Aorta (tissue), 5 donors: ENCODE data around the gene PARD3. TPM values are rescaled to one million over a fixed set of nuclear protein-coding genes. Genes with fewer than 3 reads are reported as not detected.

Source experiments
- ATAC-seq: fragments of 200-7000 bp; cut with Tn5 transposase; one replicate; pipeline ENCODE4 v1.9.1; 2022; ENCODE audit warnings: moderate library complexity; ENCODE audit not compliant: low FRiP score
- DNase-seq, 2 donors: peaks; one replicate each; pipeline ENCODE4 v3.0.0-alpha.2; 2020
- H3K27ac ChIP-seq, 2 donors: one replicate each; pipeline ENCODE4 v1.5.1; 2013; ENCODE audit warnings: low read length in 2 of 2, mild to moderate bottlenecking in 2 of 2, moderate library complexity in 2 of 2, control low read depth in 1 of 2, inconsistent platforms in 1 of 2, low read depth in 1 of 2
- H3K27me3 ChIP-seq, 2 donors: one replicate each; pipeline ENCODE4 v1.6.1; 2013; ENCODE audit warnings: control low read depth in 1 of 2, low read length in 1 of 2, mild to moderate bottlenecking in 1 of 2, moderate library complexity in 1 of 2; ENCODE audit not compliant: insufficient read depth in 2 of 2, control insufficient read depth in 1 of 2
- H3K36me3 ChIP-seq, 2 donors: one replicate each; pipeline ENCODE4 v1.6.1; 2013; ENCODE audit warnings: control low read depth in 1 of 2, low read length in 1 of 2, mild to moderate bottlenecking in 1 of 2; ENCODE audit not compliant: insufficient read depth in 2 of 2, control insufficient read depth in 1 of 2
- H3K4me1 ChIP-seq, 2 donors: one replicate each; pipeline ENCODE4 v1.6.1; 2013; ENCODE audit warnings: low read length in 2 of 2, control low read depth in 1 of 2, mild to moderate bottlenecking in 1 of 2, moderate library complexity in 1 of 2; ENCODE audit not compliant: insufficient read depth in 2 of 2, control insufficient read depth in 1 of 2
- H3K4me3 ChIP-seq, 2 donors: one replicate each; pipeline ENCODE4 v1.5.1; 2013; ENCODE audit warnings: low read length in 2 of 2, control low read depth in 1 of 2, mild to moderate bottlenecking in 1 of 2
- H3K9me3 ChIP-seq: one replicate; pipeline ENCODE4 v1.6.1; 2013; ENCODE audit warnings: mild to moderate bottlenecking, low read length; ENCODE audit not compliant: control insufficient read depth
- WGBS, 2 donors: extraction: QIAGEN DNeasy Blood & Tissue Kit; methylation state at CpG; one replicate each; pipeline ENCODE4 v1.1.7; 2013; 5-methylcytosine and 5-hydroxymethylcytosine counted together
- intact Hi-C, 2 donors: fragments of 100-400 bp; cut with DNase I; formaldehyde crosslinking; loops; one replicate each; pipeline versions ENCODE4 v1.14.2 to v1.15.0; 2022
- polyA plus RNA-seq, 2 donors: library from polyadenylated mRNA; stranded (reverse); fragments of 200-250 nt; gene quantifications; one replicate each; pipeline ENCODE4 v1.2.3, GENCODE V29; 2013
- total RNA-seq, 2 donors: library from RNA; stranded (reverse); fragmentation: NEBNext Ultra II Directional; extraction: Animal tissue kit (Norgen Biotek cat#: 25700); gene quantifications; one replicate each; pipeline ENCODE4 v1.2.1, GENCODE V29; 2021
- donor health status: healthy with polysubstance abuse.
- donor health status: Bipolar disorder and iron deficiency.
- donor health status: DM: no; HTN: no; CAD: no.
- donor health status: DM: no; HTN: no; CAD: no.
- donor health status: DM: yes; HTN: yes; CAD: no.

The PARD3 gene
- total and polyA plus RNA-seq, 4 donors = 6.4 to 33.0 (median 28.7) TPM

DNA sequence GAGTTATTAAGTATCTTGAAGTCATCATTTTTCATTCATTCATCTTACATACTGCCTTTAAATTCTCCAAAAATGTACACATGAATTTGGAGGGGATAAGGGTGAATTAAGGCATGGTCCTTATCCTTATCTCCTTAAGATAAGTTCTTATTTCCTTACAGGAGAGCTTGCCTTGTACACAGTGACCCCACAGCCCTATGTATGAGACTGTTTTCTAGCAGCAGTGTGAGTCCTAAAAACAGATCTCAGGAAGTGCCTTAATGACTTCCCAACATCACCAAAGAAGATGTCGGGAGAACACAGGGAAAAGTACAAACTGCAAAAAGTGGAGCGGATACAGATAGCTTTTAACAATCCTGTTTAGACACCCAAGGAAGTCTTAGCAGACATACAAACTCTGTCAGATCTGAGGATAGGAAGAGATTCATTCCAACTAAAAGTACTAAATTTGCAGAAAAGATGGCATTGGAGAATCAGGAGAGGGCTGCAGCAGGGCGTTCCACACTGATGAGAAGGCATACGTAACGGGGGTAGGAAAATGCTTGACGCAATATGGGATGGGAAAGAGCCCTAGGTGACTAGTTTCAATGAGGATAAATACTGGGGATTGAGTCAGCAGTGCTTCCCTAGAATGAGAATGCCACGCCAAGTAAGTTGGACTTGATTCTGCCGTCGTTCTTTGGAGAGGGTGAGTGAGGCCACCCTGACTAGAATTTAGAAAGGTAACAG is 570.2 kb downstream of the PARD3 start:
- Histone ChIP-seq H3K4me1 (no peaks in the 10 kb centered on the region), H3K27me3 (no peaks in the 10 kb centered on the region), H3K9me3 (no peaks in the 10 kb centered on the region), H3K4me3 (no peak overlapping the region), H3K36me3 (no peaks in the 10 kb centered on the region), H3K27ac (no peak overlapping the region)
- no peak for ATAC-seq
- DNase-seq = no peak
- intact Hi-C loops = no loop called here
- 90 to 93% methylated on average over 9 of the region's 9 CpGs for WGBS, 2 donors

DNA sequence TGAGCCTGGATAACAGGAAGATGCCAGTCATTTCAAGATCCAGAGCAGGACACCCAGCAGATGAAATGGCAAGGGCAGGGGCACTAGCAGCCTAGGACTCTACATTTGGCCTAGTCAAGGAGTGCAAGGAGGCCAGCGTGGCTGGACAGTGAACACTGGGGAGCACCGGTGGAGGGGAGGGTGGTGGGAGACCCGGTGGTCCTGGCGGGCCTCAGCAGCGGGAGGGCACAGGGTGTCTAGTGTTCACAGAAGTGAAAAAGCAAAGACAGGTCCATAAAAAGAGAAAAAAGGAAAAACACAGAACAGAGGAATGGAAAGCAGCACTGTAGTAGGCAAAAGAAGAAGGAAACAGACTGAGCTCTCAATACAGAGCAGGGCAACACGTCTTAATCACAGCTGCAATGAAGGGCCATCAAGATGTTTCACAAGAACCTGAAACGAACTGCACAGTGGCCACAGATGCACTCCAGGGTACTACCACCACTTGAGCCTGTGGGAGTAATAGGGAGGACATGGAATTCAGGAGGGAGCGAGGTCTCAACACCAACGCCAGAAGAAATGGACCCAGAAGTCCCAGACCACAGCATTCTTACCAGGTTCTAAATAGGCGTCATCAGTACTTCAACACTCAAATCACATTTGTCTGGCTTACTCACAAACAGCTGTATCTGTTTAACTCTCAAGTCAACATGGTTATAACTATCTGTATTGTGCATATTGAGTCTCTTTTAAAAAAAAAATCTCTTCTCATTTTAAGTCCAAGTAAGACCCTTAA is 573.7 kb downstream of the PARD3 start:
- H3K36me3 ChIP-seq = no peaks in the 10 kb centered on the region
- no peaks in the 10 kb centered on the region for H3K27me3 ChIP-seq
- no peaks in the 10 kb centered on the region for H3K4me1 ChIP-seq
- no peak overlapping the region for H3K4me3 ChIP-seq
- H3K9me3 ChIP-seq = no peaks in the 10 kb centered on the region
- no peak for ATAC-seq
- DNase-seq = no peak
- H3K27ac ChIP-seq = no peak overlapping the region
- WGBS, 2 donors = 96 to 97% methylated on average over 10 of the region's 10 CpGs
- intact Hi-C loops = no loop called here

DNA sequence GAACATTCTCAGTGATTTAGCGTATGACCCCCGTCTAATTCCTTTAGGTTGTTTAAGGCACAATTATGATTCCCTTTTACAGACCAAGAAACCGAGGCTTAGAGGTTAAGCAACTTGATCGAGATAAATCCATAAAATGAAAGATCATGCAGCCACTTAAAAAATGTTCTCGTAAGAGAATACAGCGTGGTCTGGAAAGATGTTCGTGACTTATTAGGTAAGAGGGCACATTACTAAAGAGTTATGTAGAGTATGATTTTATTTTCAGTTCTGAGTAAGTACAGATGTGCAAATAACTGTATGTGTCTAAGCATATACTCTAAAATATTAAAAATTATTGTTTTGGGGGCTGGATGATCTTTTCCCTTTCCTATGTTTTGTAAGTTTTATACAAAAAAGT is 575.1 kb downstream of the PARD3 start:
- Histone ChIP-seq H3K4me3 (no peak overlapping the region), H3K27me3 (no peaks in the 10 kb centered on the region), H3K27ac (no peak overlapping the region), H3K36me3 (no peaks in the 10 kb centered on the region), H3K4me1 (no peaks in the 10 kb centered on the region), H3K9me3 (no peaks in the 10 kb centered on the region)
- ATAC-seq = no peak
- WGBS, 2 donors = 96% methylated on average over 7 of the region's 7 CpGs
- no peak for DNase-seq
- intact Hi-C loops = no loop called here

DNA sequence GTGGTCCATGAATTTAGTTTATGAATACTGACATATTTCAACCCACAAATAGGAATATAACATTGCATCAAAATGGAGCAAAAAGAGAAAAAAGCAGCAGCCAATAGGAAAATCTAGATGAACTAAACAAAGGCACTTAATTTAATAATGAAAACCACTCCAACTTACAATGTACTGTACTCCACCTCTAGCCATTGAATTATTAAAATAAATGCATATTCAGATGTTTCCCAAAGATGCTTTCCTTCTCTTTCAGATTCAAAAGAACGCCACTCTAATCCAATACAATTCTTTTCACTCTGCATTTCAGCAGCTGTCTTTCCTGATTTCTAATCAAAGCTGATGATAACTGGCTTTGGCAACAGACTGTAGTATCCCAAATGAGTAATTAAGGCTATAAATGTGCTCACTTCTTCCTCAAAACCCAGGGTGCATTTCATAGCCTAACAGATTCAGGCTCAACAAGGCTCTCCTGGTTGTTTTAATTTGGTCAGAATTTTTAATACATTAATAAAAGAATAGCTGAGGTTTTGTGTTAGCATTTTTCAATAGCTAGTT is 577.1 kb downstream of the PARD3 start:
- Histone ChIP-seq H3K27me3 (no peaks in the 10 kb centered on the region), H3K9me3 (no peaks in the 10 kb centered on the region), H3K36me3 (no peaks in the 10 kb centered on the region), H3K4me3 (no peak overlapping the region), H3K4me1 (no peaks in the 10 kb centered on the region), H3K27ac (no peak overlapping the region)
- no peak for ATAC-seq
- no peak for DNase-seq
- WGBS, 2 donors = 94 to 97% methylated on average over 1 of the region's 1 CpG
- intact Hi-C loops = no loop called here

DNA sequence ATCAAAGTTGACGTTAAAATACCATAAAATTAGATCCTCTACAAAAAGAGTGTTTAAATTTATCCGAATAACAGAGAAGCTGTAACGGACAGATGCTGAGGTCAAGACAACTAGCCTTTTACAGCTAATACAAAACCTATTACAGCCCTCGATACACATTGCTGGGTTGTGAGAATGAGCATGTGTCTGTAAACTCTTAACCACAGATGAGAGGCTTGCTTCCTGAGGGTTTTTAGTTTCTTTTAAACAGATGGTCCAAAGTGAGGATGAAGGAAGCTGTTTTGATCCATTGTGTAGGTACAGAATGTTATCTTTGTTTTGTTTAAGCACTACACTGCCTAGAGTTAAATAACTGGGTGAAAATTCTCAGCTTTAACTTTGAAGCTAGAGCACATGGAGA is 578.2 kb downstream of the PARD3 start:
- DNase-seq (no peak), ATAC-seq (no peak)
- 91 to 95% methylated on average over 4 of the region's 4 CpGs for WGBS, 2 donors

DNA sequence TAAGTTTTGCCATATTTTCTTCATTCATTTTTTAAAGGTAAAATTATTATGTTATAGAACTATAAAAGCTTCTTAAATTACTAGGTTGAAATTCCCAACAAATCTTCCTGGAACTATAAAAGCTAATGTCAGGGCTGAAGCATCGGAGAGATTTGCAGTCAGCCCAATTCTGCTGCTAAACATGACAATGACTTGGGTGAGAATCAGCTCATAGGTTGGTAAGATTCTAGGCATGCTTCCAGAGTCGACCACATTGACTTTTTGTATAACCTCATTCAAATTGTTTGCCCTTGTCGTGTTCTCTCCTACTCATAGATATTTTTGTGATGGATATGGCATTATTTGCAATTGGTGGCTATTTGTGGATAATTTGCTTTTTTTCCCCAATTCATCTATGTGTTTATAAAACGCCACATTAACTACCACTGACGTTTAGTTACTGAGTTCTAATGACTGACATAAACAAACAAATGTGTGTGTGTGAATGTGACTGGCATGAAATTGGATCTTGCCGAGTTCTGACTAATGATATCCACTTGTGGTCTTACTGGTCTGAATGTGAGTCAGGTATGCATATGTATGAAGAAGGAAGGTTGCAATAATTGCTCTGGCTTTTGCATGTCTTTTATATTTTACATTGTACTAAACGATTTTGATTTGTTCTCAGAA is 579.8 kb downstream of the PARD3 start:
- no peak for ATAC-seq
- 74 to 76% methylated on average over 7 of the region's 7 CpGs for WGBS, 2 donors
- intact Hi-C loops = no loop called here

More for the DNA sequence above, 578.2 kb downstream of the PARD3 start:
- intact Hi-C loops = no loop called here
- no peak overlapping the region for H3K27ac ChIP-seq
- no peaks in the 10 kb centered on the region for H3K27me3 ChIP-seq
- no peaks in the 10 kb centered on the region for H3K36me3 ChIP-seq
- no peak overlapping the region for H3K4me3 ChIP-seq
- H3K9me3 ChIP-seq = no peaks in the 10 kb centered on the region
- no peaks in the 10 kb centered on the region for H3K4me1 ChIP-seq

DNA sequence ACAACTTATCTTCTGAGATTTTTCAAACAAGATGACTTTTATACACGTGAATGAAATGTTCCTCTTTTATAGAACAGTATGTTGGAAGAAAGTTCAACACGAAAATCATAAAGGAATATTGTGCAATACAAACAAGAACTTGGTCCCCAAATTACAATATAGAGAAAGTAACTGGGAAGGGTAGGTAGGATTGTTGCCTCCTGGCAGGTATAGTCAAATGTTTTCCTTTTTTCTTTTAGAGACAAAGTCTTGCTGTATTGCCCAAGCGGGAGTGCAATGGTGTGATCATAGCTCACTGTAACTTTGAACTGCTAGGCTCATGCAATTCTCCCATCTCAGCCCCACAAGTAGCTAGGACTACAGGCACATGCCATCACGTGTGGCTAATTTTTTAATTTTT is 582.6 kb downstream of the PARD3 start:
- Histone ChIP-seq H3K4me3 (no peak overlapping the region), H3K9me3 (no peaks in the 10 kb centered on the region), H3K27ac (no peak overlapping the region), H3K27me3 (no peaks in the 10 kb centered on the region), H3K4me1 (no peaks in the 10 kb centered on the region), H3K36me3 (peaks cover 0 to 1% of the 10 kb centered on the region in 2 donors)
- WGBS, 2 donors = 88 to 91% methylated on average over 4 of the region's 4 CpGs
- intact Hi-C loops = no loop called here
- DNase-seq (no peak), ATAC-seq (no peak)

More for the DNA sequence above, 579.8 kb downstream of the PARD3 start:
- Histone ChIP-seq H3K9me3 (no peaks in the 10 kb centered on the region), H3K4me3 (no peak overlapping the region), H3K27me3 (no peaks in the 10 kb centered on the region), H3K4me1 (no peaks in the 10 kb centered on the region), H3K36me3 (peaks cover 0 to 1% of the 10 kb centered on the region in 2 donors), H3K27ac (no peak overlapping the region)
- no peak for DNase-seq

DNA sequence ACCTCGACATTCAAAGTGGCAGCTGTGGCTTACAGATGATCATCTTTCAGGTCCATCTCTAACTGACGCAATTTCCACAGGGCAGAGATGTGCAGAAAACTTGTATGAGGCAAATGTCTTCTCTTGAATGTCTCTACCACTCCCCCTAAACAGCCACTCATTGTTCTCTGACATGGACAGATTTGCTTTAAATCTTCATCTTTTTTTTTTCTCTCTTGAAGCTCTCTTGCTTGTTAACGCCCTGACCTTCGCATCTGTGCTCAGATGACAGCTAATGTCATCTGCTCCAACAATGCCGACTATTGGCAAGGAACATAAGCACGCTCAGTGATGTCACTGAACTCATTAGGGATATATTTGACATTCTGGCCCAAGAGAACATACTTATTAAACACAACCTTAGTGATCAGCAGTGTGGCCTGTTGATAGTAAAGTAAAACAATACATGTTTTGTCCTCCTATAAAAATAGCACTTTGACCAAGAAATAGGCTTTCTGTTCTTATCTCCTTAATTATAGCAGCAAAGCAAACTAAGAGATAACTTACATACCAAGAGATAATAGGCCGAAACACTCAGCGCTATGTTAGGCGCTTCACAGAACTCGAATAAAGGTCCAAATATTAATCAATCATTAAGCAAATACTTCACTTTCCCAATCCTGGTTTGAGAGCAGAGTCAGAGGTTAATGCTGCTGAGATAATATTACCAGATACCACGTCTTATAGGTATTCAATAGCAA is 583.5 kb downstream of the PARD3 start:
- ATAC-seq (no peak), DNase-seq (no peak)
- Histone ChIP-seq H3K36me3 (peaks cover 0 to 1% of the 10 kb centered on the region in 2 donors), H3K27ac (no peak overlapping the region), H3K4me1 (no peaks in the 10 kb centered on the region), H3K9me3 (no peaks in the 10 kb centered on the region), H3K4me3 (no peak overlapping the region), H3K27me3 (no peaks in the 10 kb centered on the region)
- 82 to 94% methylated on average over 11 of the region's 11 CpGs for WGBS, 2 donors
- intact Hi-C loops = no loop called here
